Keratinocyte (primary cell): ENCODE measurements around the gene KCNA3. TPM values are rescaled to one million over a fixed set of nuclear protein-coding genes. Genes with fewer than 3 reads are reported as not detected.

ENCODE experiments used
- DNase-seq: peaks from one replicate; pipeline ENCODE4 v3.0.0-alpha.2; 2011; ENCODE audit warnings: low read depth, missing footprints, low spot score
- FAIRE-seq: peaks from 2 replicates; lab custom pipeline; 2011; peaks lifted over from hg19 to GRCh38; lab: Jason Lieb, UNC
- H2AFZ ChIP-seq: 2 replicates; pipeline ENCODE4 v1.6.0; 2012; ENCODE audit warnings: low read length, control low read depth, inconsistent platforms; ENCODE audit not compliant: control insufficient read depth
- H3K27ac ChIP-seq: 2 replicates; pipeline ENCODE4 v1.5.1; 2011; ENCODE audit warnings: low read length; ENCODE audit not compliant: control insufficient read depth, insufficient read depth
- H3K27me3 ChIP-seq: 3 replicates; pipeline ENCODE4 v1.6.0; 2011; ENCODE audit warnings: low read length; ENCODE audit not compliant: control insufficient read depth, insufficient read depth; ENCODE audit errors: extremely low read depth
- H3K36me3 ChIP-seq, 2 experiments: 2 replicates in 1 of 2; 3 replicates in 1 of 2; pipeline ENCODE4 v1.5.1; 2011; ENCODE audit warnings: low read length in 2 of 2, mild to moderate bottlenecking in 1 of 2; ENCODE audit not compliant: control insufficient read depth in 2 of 2, insufficient read depth in 2 of 2; ENCODE audit errors: extremely low read depth in 1 of 2
- H3K4me1 ChIP-seq: 3 replicates; pipeline ENCODE4 v1.5.1; 2011; ENCODE audit warnings: low read length; ENCODE audit not compliant: control insufficient read depth, insufficient read depth; ENCODE audit errors: extremely low read depth
- H3K4me2 ChIP-seq: 3 replicates; pipeline ENCODE4 v1.6.0; 2011; ENCODE audit warnings: low read depth, low read length; ENCODE audit not compliant: control insufficient read depth, insufficient read depth; ENCODE audit errors: extremely low read depth
- H3K4me3 ChIP-seq, 3 experiments: fragments of 200-600 bp in 1 of 3; sonication (generic) in 1 of 3; 2 replicates in 2 of 3; 3 replicates in 1 of 3; pipeline ENCODE4 v1.5.1; 2011 to 2016; ENCODE audit warnings: low read length in 3 of 3, mild to moderate bottlenecking in 3 of 3, control low read depth in 2 of 3, inconsistent platforms in 1 of 3, low read depth in 1 of 3, mixed read lengths in 1 of 3, mixed run types in 1 of 3, moderate library complexity in 1 of 3; ENCODE audit not compliant: control insufficient read depth in 2 of 3, insufficient read depth in 2 of 3; ENCODE audit errors: extremely low read depth in 1 of 3
- H3K79me2 ChIP-seq: 2 replicates; pipeline ENCODE4 v1.6.0; 2012; ENCODE audit warnings: low read length; ENCODE audit not compliant: control insufficient read depth, insufficient read depth
- H3K9ac ChIP-seq: 3 replicates; pipeline ENCODE4 v1.6.0; 2011; ENCODE audit warnings: low read length; ENCODE audit not compliant: control insufficient read depth, insufficient read depth; ENCODE audit errors: extremely low read depth
- H3K9me1 ChIP-seq: 3 replicates; pipeline ENCODE4 v1.6.0; 2011; ENCODE audit warnings: low read length; ENCODE audit not compliant: control insufficient read depth, insufficient read depth; ENCODE audit errors: extremely low read depth
- H3K9me3 ChIP-seq: 2 replicates; pipeline ENCODE4 v1.5.1; 2012; ENCODE audit warnings: low read depth, low read length; ENCODE audit not compliant: control insufficient read depth
- H4K20me1 ChIP-seq: 3 replicates; pipeline ENCODE4 v1.6.0; 2011; ENCODE audit warnings: low read length; ENCODE audit not compliant: control insufficient read depth, insufficient read depth; ENCODE audit errors: extremely low read depth
- CTCF ChIP-seq, 3 experiments: IDR thresholded peaks in 1 of 3; conservative IDR thresholded peaks in 1 of 3; optimal IDR thresholded peaks in 1 of 3; 2 replicates in 2 of 3; 3 replicates in 1 of 3; pipeline versions ENCODE3 to v1.5.1; 2011; ENCODE audit warnings: low read length in 3 of 3, mild to moderate bottlenecking in 3 of 3, moderate library complexity in 2 of 3, control low read depth in 1 of 3, inconsistent platforms in 1 of 3; ENCODE audit not compliant: insufficient read depth in 2 of 3; ENCODE audit errors: extremely low read depth in 1 of 3
- EZH2 ChIP-seq: IDR thresholded peaks from one replicate; pipeline ENCODE4 v1.6.1; 2012; ENCODE audit warnings: inconsistent platforms, mild to moderate bottlenecking, low read length, moderate library complexity
- dilution Hi-C: fragments of 300-500 bp; cut with MboI; formaldehyde crosslinking; loops from one replicate; pipeline ENCODE4 v1.7.0; 2020; ENCODE audit warnings: low sequenced_read_pairs; ENCODE audit not compliant: extremely low pct_ligation_motif_present
- polyA plus RNA-seq, 5 experiments: library from polyadenylated mRNA; depleted of rRNA in 3 of 5; stranded (reverse) in 3 of 5; stranded (forward) in 1 of 5; unstranded in 1 of 5; fragments of >200 nt; gene quantifications; 1 replicate in 1 of 5; 2 replicates in 3 of 5; 3 replicates in 1 of 5; pipeline versions ENCODE4 v1.2.1 to v1.2.3, GENCODE V29; 2011 to 2012; ENCODE audit warnings: missing spikeins in 2 of 5, low read depth in 1 of 5, low replicate concordance in 1 of 5

Gene KCNA3
- polyA plus RNA-seq, 1 donor (not counting 4 experiments of a cell fraction or from before 2014, with no cell fraction given) = not detected

GRCh38 chr1:110690709-110691365 is 16.1 kb upstream of the KCNA3 start:
- TF ChIP-seq EZH2 = no peak
- TF ChIP-seq CTCF (optimal IDR thresholded peaks at IDR 0.05 in 1 of 3, IDR thresholded peaks at IDR 0.05 in 1 of 3, conservative IDR thresholded peaks at IDR 0.05 in 1 of 3; ENCODE audit: extremely low read depth in 1 of 3, insufficient read depth in 2 of 3, low read length in 3 of 3) = no peak

GRCh38 chr1:110689868-110690267 is 15.1 kb upstream of the KCNA3 start:
- H3K27ac ChIP-seq = no peak overlapping the region
- no peaks in the 10 kb centered on the region for H4K20me1 ChIP-seq
- DNase-seq = no peak
- no peak for FAIRE-seq
- H3K27me3 ChIP-seq = peaks cover 10% of the 10 kb centered on the region
- no peaks in the 10 kb centered on the region for H3K79me2 ChIP-seq
- TF ChIP-seq EZH2 (no peak), CTCF (optimal IDR thresholded peaks at IDR 0.05 in 1 of 3, IDR thresholded peaks at IDR 0.05 in 1 of 3, conservative IDR thresholded peaks at IDR 0.05 in 1 of 3; ENCODE audit: extremely low read depth in 1 of 3, insufficient read depth in 2 of 3, low read length in 3 of 3) (no peak)
- H3K4me2 ChIP-seq = no peak overlapping the region
- no peak overlapping the region for H3K4me3 ChIP-seq
- no peak overlapping the region for H2AFZ ChIP-seq
- H3K9me1 ChIP-seq = no peaks in the 10 kb centered on the region
- dilution Hi-C loops = no loop called here
- H3K9ac ChIP-seq = no peak overlapping the region
- no peaks in the 10 kb centered on the region for H3K9me3 ChIP-seq
- no peaks in the 10 kb centered on the region for H3K36me3 ChIP-seq
- no peaks in the 10 kb centered on the region for H3K4me1 ChIP-seq

More at GRCh38 chr1:110690709-110691365, 16.1 kb upstream of the KCNA3 start:
- DNase-seq = no peak
- peaks cover 10% of the 10 kb centered on the region for H3K27me3 ChIP-seq
- no peaks in the 10 kb centered on the region for H3K36me3 ChIP-seq
- no peak overlapping the region for H3K4me3 ChIP-seq
- no peak overlapping the region for H2AFZ ChIP-seq
- H3K4me2 ChIP-seq = no peak overlapping the region
- H3K9me3 ChIP-seq = no peaks in the 10 kb centered on the region
- no peak for FAIRE-seq
- no peaks in the 10 kb centered on the region for H3K9me1 ChIP-seq
- H3K27ac ChIP-seq = no peak overlapping the region
- dilution Hi-C loops = no loop called here
- no peaks in the 10 kb centered on the region for H3K4me1 ChIP-seq
- H3K9ac ChIP-seq = no peak overlapping the region
- no peaks in the 10 kb centered on the region for H3K79me2 ChIP-seq
- H4K20me1 ChIP-seq = no peaks in the 10 kb centered on the region
